HEK293 (cell line): ENCODE measurements around the gene EBF3.

Experiments
- BCL11A ChIP-seq: fragments of 450-650 bp; formaldehyde crosslinking; IDR thresholded peaks from 2 replicates; pipeline ENCODE4 v1.5.1; 2016; ENCODE audit warnings: low read depth, missing biosample characterization, missing genetic modification characterization
- CTCF ChIP-seq: fragments of 450-650 bp; formaldehyde crosslinking; IDR thresholded peaks from 2 replicates; pipeline ENCODE4 v1.5.1; 2016; ENCODE audit warnings: missing biosample characterization, missing genetic modification characterization
- YY1 ChIP-seq: fragments of 450-650 bp; formaldehyde crosslinking; IDR thresholded peaks from 2 replicates; pipeline ENCODE4 v1.5.1; 2018; ENCODE audit warnings: missing biosample characterization, missing genetic modification characterization
- YY2 ChIP-seq: fragments of 450-650 bp; formaldehyde crosslinking; IDR thresholded peaks from 2 replicates; pipeline ENCODE4 v1.5.1; 2016; ENCODE audit warnings: missing biosample characterization, missing genetic modification characterization
- ZBTB20 ChIP-seq: fragments of 450-650 bp; formaldehyde crosslinking; IDR thresholded peaks from 2 replicates; pipeline ENCODE4 v1.5.1; 2016; ENCODE audit warnings: missing biosample characterization, missing genetic modification characterization
- ZBTB8A ChIP-seq: fragments of 450-650 bp; formaldehyde crosslinking; IDR thresholded peaks from 2 replicates; pipeline ENCODE4 v1.5.1; 2016; ENCODE audit warnings: missing biosample characterization, missing genetic modification characterization
- ZNF10 ChIP-seq: fragments of 450-650 bp; formaldehyde crosslinking; IDR thresholded peaks from 2 replicates; pipeline ENCODE4 v1.5.1; 2017; ENCODE audit warnings: missing biosample characterization, missing genetic modification characterization
- ZNF114 ChIP-seq: fragments of 450-650 bp; formaldehyde crosslinking; IDR thresholded peaks from 2 replicates; pipeline ENCODE4 v1.5.0; 2017; ENCODE audit warnings: missing biosample characterization, missing genetic modification characterization
- ZNF302 ChIP-seq: fragments of 450-650 bp; formaldehyde crosslinking; IDR thresholded peaks from 2 replicates; pipeline ENCODE4 v1.5.1; 2016; ENCODE audit warnings: missing biosample characterization, missing genetic modification characterization, low read depth
- ZNF416 ChIP-seq: fragments of 450-650 bp; formaldehyde crosslinking; IDR thresholded peaks from 2 replicates; pipeline ENCODE4 v1.5.1; 2016; ENCODE audit warnings: missing biosample characterization, missing genetic modification characterization
- ZNF449 ChIP-seq: fragments of 450-650 bp; formaldehyde crosslinking; IDR thresholded peaks from 2 replicates; pipeline ENCODE4 v1.5.1; 2017; ENCODE audit warnings: missing biosample characterization, mild to moderate bottlenecking, missing genetic modification characterization, moderate library complexity
- ZNF580 ChIP-seq: fragments of 450-650 bp; formaldehyde crosslinking; IDR thresholded peaks from 2 replicates; pipeline ENCODE4 v1.5.1; 2016; ENCODE audit warnings: missing biosample characterization, missing genetic modification characterization
- TF ChIP-seq, protein P1 (sequence below): fragments of 450-650 bp; formaldehyde crosslinking; IDR thresholded peaks from 2 replicates; pipeline ENCODE4 v1.5.1; 2016; ENCODE audit warnings: missing biosample characterization, missing genetic modification characterization

DNA sequence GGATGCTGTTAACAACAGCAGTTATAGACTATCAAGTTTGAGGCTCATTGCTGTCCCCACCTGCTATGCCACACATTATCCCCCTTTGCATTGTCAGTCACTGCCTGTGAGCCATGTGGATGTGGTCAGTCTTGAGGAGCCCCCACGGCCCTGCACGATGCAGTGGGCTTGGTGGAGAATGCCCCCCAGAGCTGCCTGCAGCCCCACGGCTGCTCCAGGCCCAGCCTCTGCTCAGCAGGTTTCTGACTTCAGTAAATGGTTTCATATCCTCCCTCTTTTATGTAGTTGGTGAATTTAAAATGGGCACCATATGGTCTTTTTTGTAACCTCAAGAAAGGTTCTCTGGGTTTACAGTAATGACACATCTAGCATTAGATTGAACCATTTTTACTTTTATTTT lies 164.1 kb downstream of the EBF3 start:
- TF ChIP-seq ZNF580 (tag by site-specific recombination) (no peak), ZNF449 (tag by site-specific recombination) (no peak), YY1 (no peak), CTCF (tag by site-specific recombination) (no peak), ZNF10 (tag by site-specific recombination) (no peak), ZBTB8A (tag by site-specific recombination) (no peak), ZNF114 (tag by site-specific recombination) (no peak), ZBTB20 (tag by site-specific recombination) (no peak), YY2 (tag by site-specific recombination) (no peak), ZNF416 (tag by site-specific recombination) (no peak), ZNF302 (no peak), BCL11A (no peak)
- TF ChIP-seq, protein P1, sequence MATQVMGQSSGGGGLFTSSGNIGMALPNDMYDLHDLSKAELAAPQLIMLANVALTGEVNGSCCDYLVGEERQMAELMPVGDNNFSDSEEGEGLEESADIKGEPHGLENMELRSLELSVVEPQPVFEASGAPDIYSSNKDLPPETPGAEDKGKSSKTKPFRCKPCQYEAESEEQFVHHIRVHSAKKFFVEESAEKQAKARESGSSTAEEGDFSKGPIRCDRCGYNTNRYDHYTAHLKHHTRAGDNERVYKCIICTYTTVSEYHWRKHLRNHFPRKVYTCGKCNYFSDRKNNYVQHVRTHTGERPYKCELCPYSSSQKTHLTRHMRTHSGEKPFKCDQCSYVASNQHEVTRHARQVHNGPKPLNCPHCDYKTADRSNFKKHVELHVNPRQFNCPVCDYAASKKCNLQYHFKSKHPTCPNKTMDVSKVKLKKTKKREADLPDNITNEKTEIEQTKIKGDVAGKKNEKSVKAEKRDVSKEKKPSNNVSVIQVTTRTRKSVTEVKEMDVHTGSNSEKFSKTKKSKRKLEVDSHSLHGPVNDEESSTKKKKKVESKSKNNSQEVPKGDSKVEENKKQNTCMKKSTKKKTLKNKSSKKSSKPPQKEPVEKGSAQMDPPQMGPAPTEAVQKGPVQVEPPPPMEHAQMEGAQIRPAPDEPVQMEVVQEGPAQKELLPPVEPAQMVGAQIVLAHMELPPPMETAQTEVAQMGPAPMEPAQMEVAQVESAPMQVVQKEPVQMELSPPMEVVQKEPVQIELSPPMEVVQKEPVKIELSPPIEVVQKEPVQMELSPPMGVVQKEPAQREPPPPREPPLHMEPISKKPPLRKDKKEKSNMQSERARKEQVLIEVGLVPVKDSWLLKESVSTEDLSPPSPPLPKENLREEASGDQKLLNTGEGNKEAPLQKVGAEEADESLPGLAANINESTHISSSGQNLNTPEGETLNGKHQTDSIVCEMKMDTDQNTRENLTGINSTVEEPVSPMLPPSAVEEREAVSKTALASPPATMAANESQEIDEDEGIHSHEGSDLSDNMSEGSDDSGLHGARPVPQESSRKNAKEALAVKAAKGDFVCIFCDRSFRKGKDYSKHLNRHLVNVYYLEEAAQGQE (tag by site-specific recombination): no peak
